HG03025 (cell line): ENCODE data around the gene SMTNL1.

Experiments
- ATAC-seq: cut with Tn5 transposase; IDR thresholded peaks from one replicate; pipeline ENCODE4 v1.9.1; 2021; ENCODE audit warnings: mild to moderate bottlenecking, moderate library complexity; ENCODE audit not compliant: unreplicated experiment, low FRiP score

The SMTNL1 gene

GRCh38 chr11:57584341-57584740, 46.9 kb downstream of the SMTNL1 start:
- ATAC-seq: no peak

GRCh38 chr11:57585301-57585700, 47.9 kb downstream of the SMTNL1 start:
- ATAC-seq: no peak

- ATAC-seq: no peak
These were observed 49.4 kb downstream of the SMTNL1 start for GRCh38 chr11:57586711-57587245.

GRCh38 chr11:57588046-57588710, 50.8 kb downstream of the SMTNL1 start:
- no peak for ATAC-seq

- ATAC-seq: no peak
These were observed 59.0 kb downstream of the SMTNL1 start for GRCh38 chr11:57596266-57596885.

- no peak for ATAC-seq
These were observed 60.1 kb downstream of the SMTNL1 start, which contains the start of gene SERPING1 for GRCh38 chr11:57597461-57597915. SERPING1 (plus strand) TSS chr11:57597685; CDS start chr11:57598271, 586 bp downstream.

GRCh38 chr11:57597916-57598830, 60.8 kb downstream of the SMTNL1 start:
- no peak for ATAC-seq

- no peak for ATAC-seq
These were observed 61.4 kb downstream of the SMTNL1 start for GRCh38 chr11:57598831-57599155.

- ATAC-seq: no peak
These were observed 62.0 kb downstream of the SMTNL1 start for GRCh38 chr11:57599381-57599780.
